GM18909 (cell line): Measurements from ENCODE around the gene KLRG1.

Source experiments
- ATAC-seq: cut with Tn5 transposase; IDR thresholded peaks from one replicate; pipeline ENCODE4 v1.9.1; 2021; ENCODE audit warnings: mild to moderate bottlenecking; ENCODE audit not compliant: unreplicated experiment, poor library complexity

The KLRG1 gene

GRCh38 chr12:9039397-9039977, 50.1 kb downstream of the KLRG1 start:
- no peak for ATAC-seq

GRCh38 chr12:9040484-9041186, 51.3 kb downstream of the KLRG1 start:
- no peak for ATAC-seq

GRCh38 chr12:9041321-9041720, 52.0 kb downstream of the KLRG1 start:
- ATAC-seq = no peak

- no peak for ATAC-seq
Measured at GRCh38 chr12:9043766-9044165, 54.4 kb downstream of the KLRG1 start.

GRCh38 chr12:9047105-9047504, 57.8 kb downstream of the KLRG1 start:
- no peak for ATAC-seq

GRCh38 chr12:9048930-9049329, 59.6 kb downstream of the KLRG1 start:
- ATAC-seq = no peak

GRCh38 chr12:9049520-9050133, 60.3 kb downstream of the KLRG1 start:
- ATAC-seq = no peak

GRCh38 chr12:9050521-9051157, 61.3 kb downstream of the KLRG1 start:
- ATAC-seq = no peak

- no peak for ATAC-seq
Measured at GRCh38 chr12:9051158-9051550, 61.8 kb downstream of the KLRG1 start.

GRCh38 chr12:9052610-9053009, 63.3 kb downstream of the KLRG1 start:
- ATAC-seq = no peak
